ENCODE results near the gene HAAO. TPM values are rescaled to one million over a fixed set of nuclear protein-coding genes. Genes with fewer than 3 reads are reported as not detected.
A peak's percentile ranks its signal among the peaks of the same experiment; 100 is the strongest.

Gene HAAO
- total RNA-seq, 2 experiments from 2014 or later: 0.28 TPM; not detected in 1

DNA sequence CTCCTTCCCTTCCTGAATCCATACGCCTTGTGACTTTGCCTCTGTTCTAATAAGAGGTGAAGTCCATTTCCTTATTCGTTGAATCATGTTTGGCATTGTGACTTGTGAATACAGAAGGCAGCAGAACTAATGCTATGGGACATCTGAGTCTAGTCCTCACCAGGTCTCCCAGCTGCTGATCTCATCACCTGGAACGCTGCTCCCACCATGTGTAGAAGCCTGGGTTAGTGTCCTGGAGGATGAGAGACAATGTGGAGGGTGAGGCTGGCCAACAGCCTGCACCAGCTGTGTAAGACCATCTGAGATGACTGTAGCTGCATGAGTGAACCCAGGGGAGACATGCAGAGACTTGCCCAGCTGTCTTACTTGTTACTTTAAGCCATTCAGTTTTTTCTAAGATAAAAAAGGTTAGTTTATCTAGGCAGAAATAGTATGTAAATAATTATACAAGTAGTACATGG is 3.5 kb upstream of the HAAO start:
- POLR2A ChIA-PET: interaction anchor here (2.1 kb wide), 1 partner anchor 14 kb away, joined by 14 read pairs; no protein-coding TSS in a partner anchor

DNA sequence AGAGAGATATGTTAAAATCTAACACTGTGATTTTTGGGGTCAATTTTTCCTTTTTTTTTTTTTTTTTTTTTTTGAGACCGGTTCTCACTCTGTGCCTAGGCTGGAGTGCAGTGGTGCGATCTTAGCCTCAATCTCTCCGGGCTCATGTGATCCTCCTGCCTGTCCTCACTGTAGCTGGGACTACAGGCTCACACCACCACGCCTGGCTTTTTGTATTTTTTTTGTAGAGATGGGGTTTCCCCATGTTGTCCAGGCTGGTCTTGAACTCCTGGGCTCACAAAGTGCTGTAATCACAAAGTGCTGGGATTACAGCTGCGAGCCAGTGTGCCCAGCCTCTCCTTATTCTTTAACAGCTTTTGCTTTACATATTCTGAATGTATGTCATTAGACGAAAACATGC is 2.9 kb upstream of the HAAO start:
- POLR2A ChIA-PET: interaction anchor here (2.1 kb wide), 1 partner anchor 15 kb away, joined by 14 read pairs; no protein-coding TSS in a partner anchor

More for the DNA sequence above, 3.5 kb upstream of the HAAO start:
- ATAC-seq (ENCODE audit: low read depth): no peak
- Mint-ChIP-seq H3K4me3 (no peak overlapping the region), H3K9me3 (no peaks in the 10 kb centered on the region), H3K4me1 (peaks cover 21% of the 10 kb centered on the region), H3K36me3 (no peaks in the 10 kb centered on the region), H3K27ac (no peak overlapping the region), H3K27me3 (peaks cover 31% of the 10 kb centered on the region)
- DNase-seq: no peak

DNA sequence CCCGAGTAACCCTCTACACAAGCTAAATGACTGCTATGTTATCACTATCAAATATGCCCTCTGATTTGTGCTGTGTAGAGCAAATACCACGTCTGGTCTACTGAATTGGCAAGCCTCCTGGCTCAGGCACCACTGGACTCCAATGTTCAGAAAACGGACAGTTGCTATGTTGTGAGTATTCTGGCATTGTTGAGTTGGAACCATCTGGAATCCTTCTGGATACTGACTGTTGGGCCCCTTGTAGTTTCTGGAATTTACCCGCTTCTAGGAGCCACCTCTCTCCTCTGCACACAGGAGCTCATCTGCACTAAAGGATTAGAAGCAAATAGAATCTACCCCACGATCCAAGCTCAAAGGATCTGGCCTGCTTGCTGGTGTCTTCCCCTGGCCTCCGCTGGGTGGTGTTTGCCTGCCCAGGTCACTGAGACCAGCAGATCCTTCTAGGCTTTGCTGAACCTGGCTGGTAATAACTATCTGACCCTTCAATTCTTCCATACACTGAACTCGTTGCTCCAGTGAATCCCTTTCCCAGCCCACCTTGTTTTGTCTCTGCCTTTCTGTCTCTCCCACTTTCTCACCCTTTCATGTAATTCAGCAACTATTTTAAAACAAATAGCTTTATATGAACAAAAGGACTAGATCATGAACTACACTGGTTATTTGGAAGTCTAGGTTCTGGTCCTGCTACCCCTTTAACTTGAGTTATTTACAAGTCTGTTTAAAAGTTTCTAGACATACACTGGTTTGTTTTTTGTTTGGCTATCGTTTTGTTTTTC is 2.1 kb upstream of the HAAO start:
- peaks cover 16% of the 10 kb centered on the region for H3K4me1 Mint-ChIP-seq
- no peak for ATAC-seq (ENCODE audit: low read depth)
- peaks cover 33% of the 10 kb centered on the region for H3K27me3 Mint-ChIP-seq
- H3K36me3 Mint-ChIP-seq: no peaks in the 10 kb centered on the region
- H3K4me3 Mint-ChIP-seq: no peak overlapping the region
- no peak for DNase-seq
- H3K27ac Mint-ChIP-seq: no peak overlapping the region
- no peaks in the 10 kb centered on the region for H3K9me3 Mint-ChIP-seq
- POLR2A ChIA-PET: no interaction called here

More for the DNA sequence above, 2.9 kb upstream of the HAAO start:
- Mint-ChIP-seq H3K36me3 (no peaks in the 10 kb centered on the region), H3K27me3 (peaks cover 33% of the 10 kb centered on the region), H3K27ac (no peak overlapping the region), H3K4me3 (no peak overlapping the region), H3K9me3 (no peaks in the 10 kb centered on the region), H3K4me1 (peaks cover 16% of the 10 kb centered on the region)
- no peak for ATAC-seq (ENCODE audit: low read depth)
- DNase-seq: no peak

DNA sequence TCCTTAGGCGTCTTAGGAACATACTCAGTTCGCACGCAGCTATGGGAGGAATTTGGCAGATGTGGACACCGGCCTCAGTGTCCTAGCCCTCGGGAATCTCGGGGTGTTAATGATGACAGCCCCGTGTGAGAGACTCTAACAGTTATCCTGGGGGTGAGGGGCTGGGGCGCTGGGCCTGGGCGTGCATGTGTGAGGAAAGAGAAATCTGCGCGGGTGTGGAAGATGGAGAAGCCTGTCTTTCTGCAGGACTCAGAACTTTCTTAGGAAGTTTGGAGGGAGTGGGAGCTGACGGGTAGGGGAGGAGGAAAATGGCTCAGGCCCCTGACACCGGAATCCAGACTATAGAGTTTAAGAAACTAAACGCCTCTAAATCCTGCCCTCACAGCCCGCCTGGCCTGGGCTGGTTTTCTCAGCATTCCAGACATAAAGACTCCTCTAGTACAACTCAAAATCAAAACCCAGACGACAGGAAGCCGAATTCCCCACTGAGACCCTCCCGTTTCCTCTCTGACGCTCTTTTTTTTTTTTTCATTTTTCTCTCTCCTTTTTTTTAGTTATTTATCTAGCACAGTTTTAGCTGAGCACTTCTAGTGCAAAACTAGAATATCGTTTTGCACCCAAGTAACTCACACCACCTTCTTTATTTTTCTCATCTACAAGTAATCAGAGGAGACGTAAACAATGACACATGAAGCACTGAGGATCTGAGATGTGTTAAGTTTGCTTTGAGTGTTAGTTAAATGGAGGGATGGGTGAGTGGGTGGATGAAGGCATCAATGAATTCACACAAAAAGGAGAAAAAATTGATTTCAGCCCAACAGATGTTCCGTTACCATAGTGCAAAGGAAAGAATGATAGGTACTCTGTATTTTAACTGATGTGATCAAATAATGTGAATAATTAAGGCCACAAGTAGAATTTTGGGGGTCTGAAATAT is 1.2 kb upstream of the HAAO start:
- Mint-ChIP-seq H3K9me3 (no peaks in the 10 kb centered on the region), H3K27ac (no peak overlapping the region), H3K36me3 (no peaks in the 10 kb centered on the region), H3K4me3 (peak overlapping the region; percentile 12), H3K4me1 (peaks cover 16% of the 10 kb centered on the region), H3K27me3 (peaks cover 33% of the 10 kb centered on the region)
- DNase-seq (no peak), ATAC-seq (ENCODE audit: low read depth) (no peak)
- POLR2A ChIA-PET: no interaction called here

DNA sequence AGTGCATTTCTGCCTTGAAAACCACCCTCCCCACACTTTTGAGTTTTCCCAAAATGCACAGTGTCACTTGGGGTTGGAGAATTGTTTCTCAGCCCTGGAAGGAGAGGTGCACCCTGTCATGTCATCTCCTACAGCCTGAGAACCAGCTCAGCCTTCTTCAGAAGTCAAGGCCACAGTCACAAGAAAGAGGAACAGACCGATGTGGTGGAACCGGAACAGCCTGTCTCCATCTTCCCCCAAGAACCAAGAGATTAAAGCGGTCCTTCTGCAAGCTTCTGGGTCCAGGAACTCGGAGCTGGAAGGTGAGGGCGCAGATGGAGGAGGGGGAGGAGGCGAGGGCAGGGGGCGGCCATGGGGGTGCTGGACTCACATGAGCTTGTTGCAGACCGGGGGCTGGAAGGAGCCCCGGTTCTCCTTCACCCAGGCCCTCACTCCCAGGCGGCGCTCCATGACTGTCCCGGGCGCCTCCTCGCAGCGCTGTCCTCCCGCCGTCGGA is 248 bp downstream of the HAAO start:
- DNase-seq: no peak
- Mint-ChIP-seq H3K36me3 (no peaks in the 10 kb centered on the region), H3K4me1 (peaks cover 16% of the 10 kb centered on the region), H3K27me3 (peaks cover 33% of the 10 kb centered on the region), H3K4me3 (peak overlapping the region; percentile 79), H3K27ac (no peak overlapping the region), H3K9me3 (no peaks in the 10 kb centered on the region)
- POLR2A ChIA-PET: interaction anchor here (0.6 to 1.0 kb wide), 2 partner anchors 17 to 18 kb away, joined by 3 read pairs; no protein-coding TSS in a partner anchor
- ATAC-seq (ENCODE audit: low read depth): peak; percentile 43

DNA sequence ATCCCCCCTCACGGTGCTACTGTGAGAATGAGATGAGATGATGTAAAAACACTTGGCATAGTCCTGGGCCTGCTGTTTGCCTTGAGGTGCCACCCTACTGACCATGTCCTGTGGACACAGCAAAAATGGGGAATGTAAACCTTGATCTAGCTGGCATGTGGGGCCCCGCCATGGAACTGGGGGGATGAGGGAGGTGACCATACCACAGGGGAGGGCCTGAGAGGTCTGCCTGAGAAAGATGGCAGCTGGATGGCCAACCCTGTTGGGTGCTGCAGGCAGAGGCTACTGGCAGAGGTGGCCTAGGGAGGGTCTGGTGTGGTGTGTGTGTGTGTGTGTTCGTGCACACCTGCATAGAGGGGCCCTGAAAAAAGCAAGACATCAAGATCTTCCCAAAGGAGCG is 777 bp downstream of the HAAO start:
- POLR2A ChIA-PET: interaction anchor here (0.6 to 1.0 kb wide), 2 partner anchors 17 to 18 kb away, joined by 3 read pairs; no protein-coding TSS in a partner anchor
- DNase-seq: no peak
- H3K27me3 Mint-ChIP-seq: peaks cover 33% of the 10 kb centered on the region
- H3K4me1 Mint-ChIP-seq: peaks cover 15% of the 10 kb centered on the region
- H3K9me3 Mint-ChIP-seq: no peaks in the 10 kb centered on the region
- H3K4me3 Mint-ChIP-seq: peak overlapping the region; percentile 79
- H3K27ac Mint-ChIP-seq: no peak overlapping the region
- no peaks in the 10 kb centered on the region for H3K36me3 Mint-ChIP-seq
- ATAC-seq (ENCODE audit: low read depth): no peak

DNA sequence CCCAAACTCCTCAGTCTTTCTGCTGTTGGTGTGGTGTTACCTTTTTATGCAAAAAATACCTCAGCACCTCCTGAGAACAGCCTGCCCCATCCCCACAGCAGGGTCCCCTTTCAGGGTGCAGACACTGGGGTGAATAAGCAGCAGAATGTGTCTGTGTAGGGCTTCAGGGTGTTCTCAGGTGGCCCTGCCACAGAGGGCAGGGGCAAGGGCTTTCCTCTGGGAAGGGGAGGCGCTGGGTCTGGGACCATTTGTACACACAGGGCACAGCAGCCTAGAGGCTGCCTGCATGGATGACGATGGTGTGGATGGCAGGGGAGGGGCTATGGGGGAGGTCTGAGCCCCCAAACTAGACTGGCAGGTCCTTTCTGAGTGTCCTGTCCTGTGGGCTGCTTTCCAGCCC is 2.6 kb downstream of the HAAO start:
- POLR2A ChIA-PET: no interaction called here
- DNase-seq: no peak
- Mint-ChIP-seq H3K4me1 (peaks cover 9% of the 10 kb centered on the region), H3K27me3 (peaks cover 32% of the 10 kb centered on the region), H3K4me3 (no peak overlapping the region), H3K36me3 (no peaks in the 10 kb centered on the region), H3K9me3 (no peaks in the 10 kb centered on the region), H3K27ac (no peak overlapping the region)
- ATAC-seq (ENCODE audit: low read depth): no peak

DNA sequence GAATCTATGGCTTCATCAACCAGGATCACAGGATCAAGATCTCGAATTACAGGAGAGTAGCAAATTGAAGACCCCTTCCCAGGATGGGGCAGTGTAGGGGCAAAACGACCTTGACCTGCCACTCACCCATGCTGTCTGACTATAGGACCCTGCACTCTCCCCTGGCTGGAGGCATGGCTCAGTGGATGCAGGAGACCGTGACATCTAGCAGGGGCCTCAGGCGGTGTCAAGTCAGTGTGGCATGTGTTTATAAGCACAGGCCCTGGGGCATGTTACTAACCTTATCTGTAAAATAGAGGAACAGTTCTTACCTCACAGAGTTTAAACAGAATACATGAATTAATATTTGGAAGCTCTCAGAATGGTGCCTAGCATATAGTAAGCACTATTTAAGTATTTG is 3.5 kb downstream of the HAAO start:
- peaks cover 8% of the 10 kb centered on the region for H3K4me1 Mint-ChIP-seq
- POLR2A ChIA-PET: no interaction called here
- ATAC-seq (ENCODE audit: low read depth): no peak

DNA sequence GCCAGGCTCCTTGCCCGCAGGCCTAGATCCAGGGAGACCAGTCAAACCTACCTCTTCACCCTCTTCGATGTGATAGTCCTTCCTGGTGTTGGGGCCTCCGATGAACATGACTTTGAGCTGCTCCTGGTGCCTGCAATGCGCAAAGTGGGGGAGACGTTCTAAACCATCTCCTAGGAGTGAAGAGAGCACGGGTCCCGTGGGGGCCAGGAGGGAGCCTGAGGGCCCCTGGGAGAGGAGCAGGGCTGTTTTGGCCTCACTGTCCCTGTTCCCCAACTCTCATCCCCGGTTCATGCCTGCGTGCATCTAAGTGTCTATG is 3.9 kb downstream of the HAAO start:
- no peaks in the 10 kb centered on the region for H3K36me3 Mint-ChIP-seq
- ATAC-seq (ENCODE audit: low read depth): no peak
- H3K27me3 Mint-ChIP-seq: peaks cover 19% of the 10 kb centered on the region
- DNase-seq: no peak
- H3K4me1 Mint-ChIP-seq: peaks cover 6% of the 10 kb centered on the region
- POLR2A ChIA-PET: no interaction called here
- H3K27ac Mint-ChIP-seq: no peak overlapping the region
- no peak overlapping the region for H3K4me3 Mint-ChIP-seq
- H3K9me3 Mint-ChIP-seq: no peaks in the 10 kb centered on the region

More for the DNA sequence above, 3.5 kb downstream of the HAAO start:
- H3K4me3 Mint-ChIP-seq: no peak overlapping the region
- H3K36me3 Mint-ChIP-seq: no peaks in the 10 kb centered on the region
- H3K27ac Mint-ChIP-seq: no peak overlapping the region
- peaks cover 23% of the 10 kb centered on the region for H3K27me3 Mint-ChIP-seq
- DNase-seq: no peak
- no peaks in the 10 kb centered on the region for H3K9me3 Mint-ChIP-seq

DNA sequence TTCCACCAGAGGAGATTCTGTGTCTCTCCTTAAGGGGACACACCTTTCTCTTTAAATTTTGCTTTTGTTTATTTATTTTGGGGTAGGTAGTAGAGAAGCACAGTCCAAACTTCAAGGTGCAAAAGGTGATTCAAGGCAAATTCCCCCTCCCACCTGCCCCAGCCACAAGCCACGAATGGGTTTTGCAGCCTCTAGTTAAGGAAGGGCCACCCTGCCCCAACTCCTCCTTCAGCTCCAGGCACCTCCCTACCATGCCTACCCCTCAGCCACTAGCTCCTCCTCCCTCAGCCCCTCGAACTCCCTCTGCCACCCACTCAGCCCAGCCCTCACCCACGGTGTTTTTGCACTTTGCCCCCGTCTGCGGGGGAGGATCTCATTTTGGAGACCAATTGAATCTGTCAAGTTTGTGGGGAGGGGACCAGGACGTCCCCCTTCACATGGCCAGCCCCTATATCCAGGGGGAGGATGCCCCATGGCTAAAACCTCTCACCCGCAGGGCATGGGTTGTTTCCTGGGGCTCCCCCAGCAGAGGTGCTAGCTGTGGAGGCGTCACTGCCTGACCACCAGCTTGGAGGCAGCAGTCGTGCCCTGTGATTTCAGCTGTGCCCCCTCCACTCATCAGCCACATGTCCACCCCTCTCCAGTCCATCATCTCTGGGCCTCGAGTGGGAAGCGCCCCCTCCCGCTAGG is 4.5 kb downstream of the HAAO start:
- Mint-ChIP-seq H3K4me3 (no peak overlapping the region), H3K9me3 (no peaks in the 10 kb centered on the region), H3K36me3 (no peaks in the 10 kb centered on the region), H3K27me3 (peaks cover 16% of the 10 kb centered on the region), H3K27ac (no peak overlapping the region), H3K4me1 (peaks cover 3% of the 10 kb centered on the region)
- ATAC-seq (ENCODE audit: low read depth) (no peak), DNase-seq (no peak)
- POLR2A ChIA-PET: no interaction called here

DNA sequence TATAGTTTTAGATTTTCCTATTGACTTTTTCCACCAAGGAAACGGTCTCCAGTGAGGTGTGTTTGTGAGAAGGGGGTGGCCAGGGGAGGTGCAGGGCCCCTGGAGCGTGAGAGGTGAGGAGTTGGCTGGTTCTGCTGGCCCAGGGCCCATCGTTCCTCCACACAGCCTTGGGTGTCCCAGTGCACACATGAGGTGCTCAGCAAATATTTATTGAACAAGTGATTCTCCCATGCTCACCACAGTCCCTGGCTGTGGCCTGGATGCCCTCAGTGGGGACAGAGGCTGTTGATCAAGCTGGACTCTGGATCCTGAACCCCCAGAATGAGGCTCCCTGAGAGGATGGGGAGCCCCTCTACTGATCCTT is 5.0 kb downstream of the HAAO start:
- H3K4me3 Mint-ChIP-seq: no peak overlapping the region
- peaks cover 3% of the 10 kb centered on the region for H3K4me1 Mint-ChIP-seq
- POLR2A ChIA-PET: no interaction called here
- no peak overlapping the region for H3K27ac Mint-ChIP-seq
- peaks cover 16% of the 10 kb centered on the region for H3K27me3 Mint-ChIP-seq
- H3K36me3 Mint-ChIP-seq: no peaks in the 10 kb centered on the region
- ATAC-seq (ENCODE audit: low read depth): no peak
- DNase-seq: no peak
- peaks cover 2% of the 10 kb centered on the region for H3K9me3 Mint-ChIP-seq

DNA sequence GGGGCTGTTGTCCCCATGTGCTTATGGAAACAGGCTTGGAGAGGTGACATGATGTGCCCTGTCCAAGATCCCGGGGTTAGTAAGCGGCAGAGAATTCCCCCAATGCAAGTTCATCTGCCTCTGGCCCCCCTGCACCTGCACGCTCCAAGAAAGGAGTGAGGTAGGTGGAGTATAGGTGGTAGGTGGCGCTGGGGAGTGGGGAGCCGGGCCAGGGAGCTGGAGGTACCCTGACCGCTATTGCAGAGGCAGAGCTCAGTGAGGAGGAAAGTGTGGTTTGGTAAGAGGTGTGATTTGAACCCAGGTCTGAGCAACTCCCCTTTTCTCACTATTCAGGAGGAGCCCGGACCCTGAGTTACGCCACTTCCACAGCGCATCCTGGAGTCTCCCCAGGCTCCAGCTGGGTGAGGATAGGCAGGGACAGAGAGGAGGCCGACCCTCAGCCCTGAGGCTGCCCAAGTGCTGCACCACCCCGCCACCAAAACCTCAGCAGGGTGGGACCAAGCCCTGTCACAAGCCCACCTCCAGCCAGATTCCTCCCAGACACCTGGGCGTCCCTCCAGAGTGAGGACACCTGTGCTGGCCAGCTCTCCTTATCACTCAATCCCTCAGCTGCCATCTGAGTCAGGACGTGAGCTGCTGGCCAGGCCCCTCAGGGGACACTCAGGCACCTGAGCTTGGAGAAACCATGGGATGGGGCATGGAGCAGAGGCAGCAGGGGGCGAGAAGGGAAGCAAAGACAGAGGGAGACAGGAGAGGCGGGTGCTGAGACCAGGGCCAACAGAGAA is 5.6 kb downstream of the HAAO start:
- Mint-ChIP-seq H3K36me3 (peaks cover 2% of the 10 kb centered on the region), H3K27ac (no peak overlapping the region), H3K27me3 (peaks cover 11% of the 10 kb centered on the region), H3K4me3 (no peak overlapping the region), H3K4me1 (no peaks in the 10 kb centered on the region), H3K9me3 (peaks cover 5% of the 10 kb centered on the region)
- POLR2A ChIA-PET: no interaction called here
- DNase-seq (no peak), ATAC-seq (ENCODE audit: low read depth) (no peak)
